GM12891 (cell line): ENCODE data around the gene VSX2.

Experiments used
- POLR2A ChIP-seq: IDR thresholded peaks from 2 replicates; pipeline ENCODE4 v1.6.1; 2011; ENCODE audit warnings: low read depth, low read length, control low read depth
- POLR2AphosphoS5 ChIP-seq: IDR thresholded peaks from 2 replicates; pipeline ENCODE4 v1.6.1; 2011; ENCODE audit warnings: low read depth, low read length, control low read depth

- TF ChIP-seq POLR2A (no peak), POLR2AphosphoS5 (no peak)
Observed at GRCh38 chr14:74309125-74310022, 70.1 kb downstream of the VSX2 start.
